Nephron progenitor cell (in vitro differentiated cells): Measurements from ENCODE around the gene GALNT10.
A peak's percentile ranks its signal among the peaks of the same experiment; 100 is the strongest.

Experiments
- DNase-seq: peaks from one replicate; pipeline ENCODE4 v3.0.0; 2021
- H3K27ac Mint-ChIP-seq: 2 replicates; pipeline ENCODE4 v1.8.0; 2021; ENCODE audit warnings: mild to moderate bottlenecking, moderate library complexity, mixed read lengths
- H3K27me3 Mint-ChIP-seq: 2 replicates; pipeline ENCODE4 v1.8.0; 2021; ENCODE audit warnings: mild to moderate bottlenecking, low read depth, mixed read lengths; ENCODE audit not compliant: poor library complexity
- H3K36me3 Mint-ChIP-seq: 2 replicates; pipeline ENCODE4 v1.8.0; 2021; ENCODE audit warnings: low read depth, mixed read lengths
- H3K4me1 Mint-ChIP-seq: 2 replicates; pipeline ENCODE4 v1.8.0; 2021; ENCODE audit warnings: mixed read lengths
- H3K4me3 Mint-ChIP-seq: 2 replicates; pipeline ENCODE4 v1.8.0; 2021; ENCODE audit warnings: mild to moderate bottlenecking, moderate library complexity, mixed read lengths
- H3K9me3 Mint-ChIP-seq: 2 replicates; pipeline ENCODE4 v1.8.0; 2021; ENCODE audit warnings: mild to moderate bottlenecking, moderate library complexity, mixed read lengths
- CTCF ChIP-seq: fragments of 200-600 bp; sonication (generic); IDR thresholded peaks from 2 replicates; pipeline ENCODE4 v1.5.0; 2021; ENCODE audit warnings: antibody characterized with exemption

The GALNT10 gene

GRCh38 chr5:154351566-154351965, 161.0 kb downstream of the GALNT10 start:
- TF ChIP-seq CTCF, result no peak
- Mint-ChIP-seq H3K9me3 (no peaks in the 10 kb centered on the region), H3K4me1 (peaks cover 28% of the 10 kb centered on the region), H3K27ac (no peak overlapping the region), H3K27me3 (peaks cover 4% of the 10 kb centered on the region), H3K36me3 (no peaks in the 10 kb centered on the region), H3K4me3 (no peak overlapping the region)
- DNase-seq, result no peak

DNA sequence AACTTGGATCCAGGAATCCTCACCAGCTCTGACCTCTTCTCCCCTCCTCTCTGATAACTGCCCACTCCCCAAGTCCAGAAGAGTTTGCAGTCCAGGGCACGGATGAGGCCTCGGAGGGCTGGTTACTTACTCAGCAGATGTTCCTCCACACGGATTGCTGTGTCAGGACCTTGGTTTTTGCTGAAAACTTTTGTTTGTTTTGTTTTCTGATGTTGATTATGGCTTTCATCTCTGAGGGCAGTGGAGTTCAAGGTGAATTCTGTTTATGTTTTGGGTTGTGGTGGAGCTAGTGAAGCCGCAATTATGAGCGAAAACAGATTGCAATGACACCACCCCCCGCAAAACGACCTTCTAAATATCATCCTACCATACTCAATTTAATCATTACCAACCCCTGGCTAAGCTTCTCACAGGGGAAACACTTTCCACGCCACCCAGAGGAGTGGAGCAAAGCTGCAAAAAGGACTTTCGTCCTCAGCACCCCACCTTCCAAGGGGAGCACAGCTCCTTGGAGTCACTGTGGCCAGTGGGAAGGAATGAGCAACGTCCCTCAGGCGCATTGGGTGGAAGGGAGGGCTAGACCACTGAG, 162.5 kb downstream of the GALNT10 start:
- no peak for TF ChIP-seq CTCF
- Mint-ChIP-seq H3K27ac (no peak overlapping the region), H3K4me3 (no peak overlapping the region), H3K36me3 (no peaks in the 10 kb centered on the region), H3K9me3 (no peaks in the 10 kb centered on the region), H3K27me3 (peaks cover 8% of the 10 kb centered on the region), H3K4me1 (peaks cover 43% of the 10 kb centered on the region)
- DNase-seq, result no peak

DNA sequence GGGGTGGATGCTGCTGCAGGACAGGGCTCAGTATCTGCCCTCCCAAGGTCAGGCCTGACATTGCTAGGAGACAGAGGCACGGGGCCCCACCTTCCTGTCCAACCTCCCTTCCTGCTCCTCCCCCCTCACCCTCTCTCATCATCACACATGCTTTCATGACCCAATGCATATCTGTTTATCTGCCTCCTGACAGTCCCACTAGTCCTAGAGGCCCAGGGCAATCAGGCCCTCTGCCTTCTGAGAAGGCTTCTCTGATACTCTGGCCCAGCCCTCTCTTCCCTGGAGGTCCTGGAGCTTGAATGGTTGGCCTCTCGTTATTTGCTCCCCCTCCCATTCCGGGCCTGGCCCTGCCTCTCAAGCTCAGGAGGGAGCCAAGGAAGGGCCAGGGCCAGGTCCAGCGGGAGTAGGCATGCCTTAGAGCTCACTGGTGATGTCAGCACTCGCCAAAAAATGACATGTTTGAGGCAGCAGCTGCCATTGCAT, 164.6 kb downstream of the GALNT10 start:
- Mint-ChIP-seq H3K27ac (peak overlapping the region; percentile 52), H3K4me1 (peaks cover 59% of the 10 kb centered on the region), H3K4me3 (no peak overlapping the region)

GRCh38 chr5:154356020-154356655, 165.6 kb downstream of the GALNT10 start:
- H3K4me1 Mint-ChIP-seq, result peaks cover 59% of the 10 kb centered on the region
- DNase-seq, result no peak
- H3K9me3 Mint-ChIP-seq, result no peaks in the 10 kb centered on the region
- no peak for TF ChIP-seq CTCF
- no peak overlapping the region for H3K4me3 Mint-ChIP-seq
- H3K27me3 Mint-ChIP-seq, result peaks cover 8% of the 10 kb centered on the region
- H3K36me3 Mint-ChIP-seq, result no peaks in the 10 kb centered on the region
- no peak overlapping the region for H3K27ac Mint-ChIP-seq

More for the DNA sequence above, 164.6 kb downstream of the GALNT10 start:
- no peaks in the 10 kb centered on the region for H3K9me3 Mint-ChIP-seq
- H3K36me3 Mint-ChIP-seq, result no peaks in the 10 kb centered on the region
- DNase-seq, result no peak
- H3K27me3 Mint-ChIP-seq, result peaks cover 8% of the 10 kb centered on the region
- no peak for TF ChIP-seq CTCF

GRCh38 chr5:154356958-154357357, 166.4 kb downstream of the GALNT10 start:
- Mint-ChIP-seq H3K27ac (no peak overlapping the region), H3K36me3 (no peaks in the 10 kb centered on the region), H3K27me3 (peaks cover 8% of the 10 kb centered on the region), H3K4me1 (peaks cover 59% of the 10 kb centered on the region), H3K9me3 (no peaks in the 10 kb centered on the region), H3K4me3 (no peak overlapping the region)
- no peak for TF ChIP-seq CTCF
- no peak for DNase-seq
